K562 (cell line): Measurements from ENCODE around the gene NPFF. TPM values are rescaled to one million over a fixed set of nuclear protein-coding genes. Genes with fewer than 3 reads are reported as not detected.

ENCODE experiments used
- ATAC-seq: fragments of 200-7000 bp; cut with Tn5 transposase; 3 replicates; pipeline ENCODE4 v1.9.1; 2020; ENCODE audit warnings: moderate library complexity
- BruUV-seq: library from RNA; stranded (reverse); fragments of 400-500 nt; replicated peaks from 2 replicates; lab custom pipeline; 2021; lab: Mats Ljungman, UMichigan
- CTCF ChIA-PET: fragments of 300-600 bp; formaldehyde crosslinking; extraction: SDS; loops from one replicate; lab custom pipeline; 2021; ENCODE audit warnings: low intra/inter-chr PET ratio; lab: Yijun Ruan, JAX
- POLR2A ChIA-PET: fragments of 300-600, 350-650 bp; sonication (Branson Sonifier 250); formaldehyde crosslinking; extraction: SDS; loops from one replicate; lab custom pipeline; 2021; ENCODE audit warnings: antibody characterized with exemption, inconsistent platforms; lab: Yijun Ruan, JAX
- DNase-seq, 4 experiments: peaks; one replicate each; pipeline versions ENCODE4 v3.0.0 to v3.0.0-alpha.2; 2011 to 2018; ENCODE audit warnings: low spot score in 3 of 4, mixed read lengths in 3 of 4; ENCODE audit errors: extremely low read depth in 1 of 4
- FAIRE-seq: peaks from 2 replicates; lab custom pipeline; 2011; peaks lifted over from hg19 to GRCh38; lab: Jason Lieb, UNC
- H2AFZ ChIP-seq: 2 replicates; pipeline ENCODE4 v1.6.0; 2011; ENCODE audit warnings: low read depth, low read length, control low read depth, inconsistent platforms
- H3K27ac ChIP-seq: fragments of 200-600 bp; 3 replicates; pipeline ENCODE4 v1.8.0; 2011; ENCODE audit warnings: low read depth, mild to moderate bottlenecking, control low read depth, inconsistent platforms, low read length, moderate library complexity, mixed read lengths; ENCODE audit errors: extremely low read depth
- H3K27me3 ChIP-seq, 2 experiments: fragments of 300-600 bp in 1 of 2; 2 replicates in 1 of 2; 3 replicates in 1 of 2; pipeline versions ENCODE4 v1.6.0 to v1.8.0; 2011; ENCODE audit warnings: inconsistent platforms in 2 of 2, low read length in 2 of 2, mild to moderate bottlenecking in 1 of 2, mixed read lengths in 1 of 2, moderate library complexity in 1 of 2; ENCODE audit not compliant: control insufficient read depth in 2 of 2, insufficient read depth in 2 of 2
- H3K36me3 ChIP-seq: fragments of 300-600 bp; 3 replicates; pipeline ENCODE4 v1.8.0; 2011; ENCODE audit warnings: mild to moderate bottlenecking, low read length, inconsistent platforms; ENCODE audit not compliant: control insufficient read depth, insufficient read depth
- H3K4me1 ChIP-seq, 2 experiments: fragments of 200-600 bp in 1 of 2; replicated peaks in 1 of 2; 2 replicates in 1 of 2; 3 replicates in 1 of 2; pipeline versions ENCODE4 v1.5.1 to v1.8.0; 2011; ENCODE audit warnings: inconsistent platforms in 2 of 2, low read length in 2 of 2, mild to moderate bottlenecking in 1 of 2, mixed read lengths in 1 of 2, moderate library complexity in 1 of 2; ENCODE audit not compliant: control insufficient read depth in 2 of 2, insufficient read depth in 2 of 2
- H3K4me2 ChIP-seq: 2 replicates; pipeline ENCODE4 v1.6.1; 2011; ENCODE audit warnings: low read length, control low read depth, inconsistent platforms, mixed read lengths; ENCODE audit not compliant: insufficient read depth
- H3K4me3 ChIP-seq: fragments of 200-600 bp; sonication (generic), shearing (Covaris generic); 2 replicates; pipeline ENCODE4 v1.5.1; 2016; ENCODE audit warnings: control low read depth, inconsistent platforms
- H3K79me2 ChIP-seq: fragments of 200-600 bp; 3 replicates; pipeline ENCODE4 v1.8.0; 2011; ENCODE audit warnings: low read length, inconsistent platforms; ENCODE audit not compliant: control insufficient read depth, insufficient read depth
- H3K9ac ChIP-seq, 2 experiments: 2 replicates each; pipeline versions ENCODE4 v1.6.0 to v1.6.1; 2011; ENCODE audit warnings: low read depth in 2 of 2, low read length in 2 of 2, control low read depth in 1 of 2, inconsistent platforms in 1 of 2, mild to moderate bottlenecking in 1 of 2, mixed read lengths in 1 of 2; ENCODE audit not compliant: insufficient read depth in 1 of 2
- H3K9me1 ChIP-seq: one replicate; pipeline ENCODE4 v1.6.0; 2011; ENCODE audit warnings: inconsistent platforms, mild to moderate bottlenecking, low read length, moderate library complexity; ENCODE audit not compliant: control insufficient read depth, insufficient read depth
- H3K9me3 ChIP-seq: replicated peaks from 2 replicates; pipeline ENCODE4 v1.5.1; 2011; ENCODE audit warnings: low read depth, low read length, inconsistent platforms; ENCODE audit not compliant: control insufficient read depth, insufficient read depth
- H4K20me1 ChIP-seq: replicated peaks from 2 replicates; pipeline ENCODE4 v1.6.1; 2011; ENCODE audit warnings: low read length, inconsistent platforms, mixed read lengths; ENCODE audit not compliant: control insufficient read depth, insufficient read depth
- BCOR ChIP-seq: fragments of 450-650 bp; IDR thresholded peaks from 2 replicates; pipeline ENCODE4 v1.6.1; 2016
- E2F3 ChIP-seq: fragments of 250-450 bp; sonication (Bioruptor Pico); IDR thresholded peaks from 2 replicates; pipeline ENCODE4 v1.4.0; 2020; ENCODE audit warnings: mild to moderate bottlenecking
- FOXP1 ChIP-seq: sonication (generic); formaldehyde crosslinking; IDR thresholded peaks from 2 replicates; pipeline ENCODE4 v1.8.0; 2022; ENCODE audit warnings: mild to moderate bottlenecking, missing genetic modification reagents
- LCOR ChIP-seq: sonication (generic); formaldehyde crosslinking; IDR thresholded peaks from 2 replicates; pipeline ENCODE4 v1.8.0; 2022; ENCODE audit warnings: mild to moderate bottlenecking, missing genetic modification reagents
- NCOA6 ChIP-seq: fragments of 450-650 bp; IDR thresholded peaks from 2 replicates; pipeline ENCODE4 v1.6.1; 2017; ENCODE audit warnings: mild to moderate bottlenecking
- NFRKB ChIP-seq: fragments of 450-650 bp; IDR thresholded peaks from 2 replicates; pipeline ENCODE4 v1.6.1; 2016; ENCODE audit warnings: low read depth
- NONO ChIP-seq, 2 experiments: fragments of 200-400 bp in 1 of 2; fragments of 450-650 bp in 1 of 2; formaldehyde crosslinking in 1 of 2; IDR thresholded peaks; 2 replicates each; pipeline ENCODE4 v1.6.1; 2017; ENCODE audit warnings: low read depth in 2 of 2, mild to moderate bottlenecking in 2 of 2, moderate library complexity in 2 of 2, low read length in 1 of 2
- RBM39 ChIP-seq: fragments of 200-400 bp; formaldehyde crosslinking; optimal IDR thresholded peaks from 2 replicates; pipeline ENCODE3; 2018; ENCODE audit warnings: low read depth, low read length
- TAF7 ChIP-seq: fragments of 450-650 bp; IDR thresholded peaks from 2 replicates; pipeline ENCODE4 v1.6.1; 2016; ENCODE audit warnings: missing genetic modification characterization, missing compliant biosample characterization
- WHSC1 ChIP-seq: IDR thresholded peaks from one replicate; pipeline ENCODE4 v1.6.1; 2012; ENCODE audit warnings: low read length, control low read depth, inconsistent platforms
- ZBTB1 ChIP-seq: sonication (generic); formaldehyde crosslinking; IDR thresholded peaks from 2 replicates; pipeline ENCODE4 v1.8.1; 2023; ENCODE audit warnings: missing genetic modification reagents, low read depth, mild to moderate bottlenecking, borderline replicate concordance
- ZNF146 ChIP-seq: IDR thresholded peaks from one replicate; pipeline ENCODE4 v1.6.1; 2018; ENCODE audit warnings: missing compliant biosample characterization; ENCODE audit not compliant: unreplicated experiment
- ZNF347 ChIP-seq: fragments of 450-650 bp; formaldehyde crosslinking; IDR thresholded peaks from 2 replicates; pipeline ENCODE4 v1.4.0; 2020; ENCODE audit warnings: low read depth, mild to moderate bottlenecking, moderate library complexity
- WGBS: fragments of 100-300 bp; shearing (Covaris generic); methylation state at CpG from one replicate; pipeline ENCODE4 v1.1.6; 2016; ENCODE audit warnings: low coverage, mixed read lengths; ENCODE audit not compliant: insufficient coverage; ENCODE audit errors: missing lambda C conversion rate; 5-methylcytosine and 5-hydroxymethylcytosine counted together
- in situ Hi-C: fragments of 300-500 bp; cut with MboI; formaldehyde crosslinking; loops from 4 replicates; pipeline ENCODE4 v1.15.0; 2018; ENCODE audit warnings: inconsistent platforms, mixed read lengths
- intact Hi-C: fragments of 100-400 bp; cut with micrococcal nuclease; formaldehyde crosslinking; loops from 2 replicates; pipeline ENCODE4 v1.14.2; 2022
- polyA plus RNA-seq, 8 experiments: library from polyadenylated mRNA; depleted of rRNA in 4 of 8; stranded (reverse) in 5 of 8; unstranded in 3 of 8; fragments of >200 nt; fragmentation: Nextera tagmentation in 2 of 8; fragmentation: Illumina TruSeq in 1 of 8; extraction: Ambion mirVana in 2 of 8; extraction: Trizol in 1 of 8; gene quantifications; 2 replicates each; pipeline versions ENCODE4 v1.2.1 to v1.2.3, GENCODE V29; 2011 to 2014; ENCODE audit warnings: inconsistent platforms in 1 of 8, missing spikeins in 1 of 8
- total RNA-seq, 7 experiments: library from RNA; depleted of rRNA in 6 of 7; stranded (reverse); fragments of >200 nt in 6 of 7; fragmentation: Illumina TruSeq in 2 of 7; extraction: Trizol in 2 of 7; gene quantifications; 2 replicates each; pipeline versions ENCODE4 v1.2.1 to v1.2.3, GENCODE V29; 2011 to 2021; ENCODE audit warnings: low replicate concordance in 1 of 7
- TF ChIP-seq, protein P1 (sequence below): sonication (generic); formaldehyde crosslinking; IDR thresholded peaks from 2 replicates; pipeline ENCODE4 v1.9.0; 2022; ENCODE audit warnings: mild to moderate bottlenecking, missing genetic modification reagents

Gene NPFF
- total and polyA plus RNA-seq, 9 of the 15 experiments (the other 6 are each of a cell fraction or from before 2014, with no cell fraction given): 0.15 to 1.2 (median 0.55) TPM; not detected in 6

DNA sequence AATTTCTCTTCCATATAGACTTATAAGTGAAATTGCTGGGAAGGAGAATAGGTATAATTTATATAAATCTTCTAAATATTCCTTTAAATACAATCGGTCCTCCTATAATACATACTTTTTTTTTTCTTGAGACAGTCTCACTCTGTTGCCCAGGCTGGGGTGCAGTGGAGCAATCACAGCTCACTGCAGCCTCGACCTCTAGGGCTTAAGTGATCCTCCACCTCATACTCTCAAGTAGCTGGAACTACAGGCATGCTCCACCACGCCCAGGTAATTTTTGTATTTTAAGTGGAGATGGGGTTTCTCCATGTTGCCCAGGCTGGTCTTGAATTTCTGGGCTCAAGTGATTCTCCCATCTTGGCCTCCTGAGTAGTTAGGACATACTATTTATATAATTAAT is 29.7 kb upstream of the NPFF start:
- CTCF ChIA-PET: no interaction called here
- in situ Hi-C loops: no loop called here
- FAIRE-seq: no peak

More for the DNA sequence above, 29.7 kb upstream of the NPFF start:
- H3K36me3 ChIP-seq: peaks cover 62% of the 10 kb centered on the region; the same call in 2 of the 3 replicates
- no peaks in the 10 kb centered on the region for H3K4me1 ChIP-seq
- no peak overlapping the region for H3K27ac ChIP-seq
- no peaks in the 10 kb centered on the region for H3K9me1 ChIP-seq
- H3K9me3 ChIP-seq: no peaks in the 10 kb centered on the region
- H3K9ac ChIP-seq: no peak overlapping the region
- H3K4me3 ChIP-seq: no peak overlapping the region
- no peak overlapping the region for H3K4me2 ChIP-seq
- 88% methylated on average over 3 of the region's 3 CpGs for WGBS
- intact Hi-C loops: no loop called here
- no peaks in the 10 kb centered on the region for H3K79me2 ChIP-seq
- no peak for DNase-seq
- H2AFZ ChIP-seq: no peak overlapping the region
- TF ChIP-seq E2F3 (no peak), NONO (IDR thresholded peaks at IDR 0.05; ENCODE audit: low read depth in 2 of 2, low read length in 1 of 2) (no peak), ZBTB1 (CRISPR knock-in tag) (no peak), ZNF146 (no peak), NFRKB (no peak), ZNF347 (no peak), BCOR (no peak), FOXP1 (CRISPR knock-in tag) (no peak), NCOA6 (no peak), WHSC1 (no peak), LCOR (CRISPR knock-in tag) (no peak), TAF7 (tag) (no peak), RBM39 (no peak)
- TF ChIP-seq, protein P1, sequence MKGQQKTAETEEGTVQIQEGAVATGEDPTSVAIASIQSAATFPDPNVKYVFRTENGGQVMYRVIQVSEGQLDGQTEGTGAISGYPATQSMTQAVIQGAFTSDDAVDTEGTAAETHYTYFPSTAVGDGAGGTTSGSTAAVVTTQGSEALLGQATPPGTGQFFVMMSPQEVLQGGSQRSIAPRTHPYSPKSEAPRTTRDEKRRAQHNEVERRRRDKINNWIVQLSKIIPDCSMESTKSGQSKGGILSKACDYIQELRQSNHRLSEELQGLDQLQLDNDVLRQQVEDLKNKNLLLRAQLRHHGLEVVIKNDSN (CRISPR knock-in tag): no peak
- TF ChIP-seq, all 486 proteins: peak for 0
- Histone ChIP-seq H3K27me3 (no peaks in the 10 kb centered on the region), H4K20me1 (no peaks in the 10 kb centered on the region)
- POLR2A ChIA-PET: no interaction called here
- ATAC-seq: no peak
- no TSS peak for BruUV-seq
